ES-I3 (cell line): Measurements from ENCODE around the gene MARK4.
"Not testable (repeated sequence)": the region's sequence is repeated elsewhere in the genome, so short reads cannot be mapped to it uniquely, and the experiment has no call there.

ENCODE experiments used
- H3K36me3 ChIP-seq: 2 replicates; pipeline ENCODE4 v1.6.1; 2013; ENCODE audit warnings: mild to moderate bottlenecking, low read length, control low read depth, moderate library complexity; ENCODE audit not compliant: insufficient read depth
- H3K4me1 ChIP-seq: 2 replicates; pipeline ENCODE4 v1.6.1; 2013; ENCODE audit warnings: mild to moderate bottlenecking, control low read depth, low read length; ENCODE audit not compliant: insufficient read depth
- H3K9ac ChIP-seq: 2 replicates; pipeline ENCODE4 v1.6.1; 2013; ENCODE audit warnings: low read depth, mild to moderate bottlenecking, low read length, moderate library complexity
- H3K9me3 ChIP-seq: 2 replicates; pipeline ENCODE4 v1.6.1; 2013; ENCODE audit warnings: mild to moderate bottlenecking, low read length, moderate library complexity; ENCODE audit not compliant: control insufficient read depth, insufficient read depth

The MARK4 gene

GRCh38 chr19:45223879-45224278, 27.2 kb upstream of the MARK4 start:
- Histone ChIP-seq H3K9ac (no peak overlapping the region), H3K4me1 (peaks cover 3% of the 10 kb centered on the region; the same call in 1 of the 2 replicates), H3K9me3 (no peaks in the 10 kb centered on the region), H3K36me3 (no peaks in the 10 kb centered on the region)

GRCh38 chr19:45224645-45225044, 26.4 kb upstream of the MARK4 start:
- Histone ChIP-seq H3K9ac (no peak overlapping the region), H3K36me3 (no peaks in the 10 kb centered on the region), H3K9me3 (no peaks in the 10 kb centered on the region), H3K4me1 (no peaks in the 10 kb centered on the region)

DNA sequence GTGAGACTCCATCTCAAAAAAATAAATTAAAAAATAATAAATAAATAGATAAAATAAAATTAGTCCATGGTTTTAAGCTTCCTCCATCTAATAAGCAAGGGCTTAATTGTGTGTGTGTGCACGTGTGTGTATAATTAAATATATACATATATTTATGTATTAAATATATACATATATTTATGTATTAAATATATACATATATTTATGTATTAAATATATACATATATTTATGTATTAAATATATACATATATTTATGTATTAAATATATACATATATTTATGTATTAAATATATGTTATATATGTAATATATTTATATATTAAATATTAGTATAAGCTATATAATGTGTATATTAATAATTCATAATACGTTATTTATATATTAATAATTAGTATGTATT, 22.0 kb upstream of the MARK4 start:
- H3K9ac ChIP-seq, H3K9me3 ChIP-seq, H3K4me1 ChIP-seq, H3K36me3 ChIP-seq: not testable (repeated sequence)

GRCh38 chr19:45231891-45232290, 19.2 kb upstream of the MARK4 start:
- Histone ChIP-seq H3K36me3 (no peaks in the 10 kb centered on the region), H3K9ac (no peak overlapping the region), H3K4me1 (peaks cover 6% of the 10 kb centered on the region; the same call in 1 of the 2 replicates), H3K9me3 (no peaks in the 10 kb centered on the region)

- H3K9ac ChIP-seq, result peak overlapping the region; percentile 26; the same call in 1 of the 2 replicates
- H3K4me1 ChIP-seq, result peaks cover 6% of the 10 kb centered on the region; the same call in 1 of the 2 replicates
- H3K36me3 ChIP-seq, result no peaks in the 10 kb centered on the region
- no peaks in the 10 kb centered on the region for H3K9me3 ChIP-seq
Observed at GRCh38 chr19:45234089-45234869, 16.8 kb upstream of the MARK4 start.

- H3K9me3 ChIP-seq, result no peaks in the 10 kb centered on the region
- peaks cover 6% of the 10 kb centered on the region; the same call in 1 of the 2 replicates for H3K4me1 ChIP-seq
- no peaks in the 10 kb centered on the region for H3K36me3 ChIP-seq
- H3K9ac ChIP-seq, result peak overlapping the region; percentile 26; the same call in 1 of the 2 replicates
Observed at GRCh38 chr19:45235485-45235884, 15.6 kb upstream of the MARK4 start.

GRCh38 chr19:45238556-45238955, 12.5 kb upstream of the MARK4 start:
- Histone ChIP-seq H3K9ac (no peak overlapping the region), H3K9me3 (no peaks in the 10 kb centered on the region), H3K36me3 (no peaks in the 10 kb centered on the region), H3K4me1 (peaks cover 10% of the 10 kb centered on the region; the same call in 1 of the 2 replicates)

DNA sequence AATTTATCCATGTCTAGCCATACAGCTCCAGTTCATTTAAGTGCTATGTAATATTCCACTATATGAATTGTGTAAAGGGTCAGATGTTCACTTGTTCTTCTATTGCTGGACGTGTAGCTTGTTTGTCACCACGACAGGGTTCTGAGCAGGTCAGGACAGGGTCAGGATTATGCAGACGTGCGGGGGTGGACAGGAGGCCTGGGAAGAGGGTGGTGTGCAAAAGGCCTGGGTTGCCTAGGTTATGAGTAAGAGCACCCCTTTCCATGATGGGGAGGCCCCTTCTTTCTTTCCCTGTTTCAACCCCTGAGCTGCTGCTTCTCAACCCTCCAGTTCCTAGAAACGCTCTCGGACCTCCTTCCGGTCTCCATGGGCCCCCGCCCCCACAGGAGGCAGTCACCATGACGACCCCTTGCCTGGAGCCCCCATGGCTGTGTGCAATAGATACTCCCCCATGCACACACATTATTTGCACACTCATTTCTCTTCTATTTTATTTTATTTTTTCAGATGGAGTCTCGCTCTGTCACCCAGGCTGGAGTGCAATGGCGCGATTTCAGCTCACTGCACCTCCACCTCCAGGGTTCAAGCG, 7.8 kb upstream of the MARK4 start:
- Histone ChIP-seq H3K9me3 (no peaks in the 10 kb centered on the region), H3K4me1 (peaks cover 17% of the 10 kb centered on the region; the same call in 1 of the 2 replicates), H3K9ac (no peak overlapping the region), H3K36me3 (no peaks in the 10 kb centered on the region)

DNA sequence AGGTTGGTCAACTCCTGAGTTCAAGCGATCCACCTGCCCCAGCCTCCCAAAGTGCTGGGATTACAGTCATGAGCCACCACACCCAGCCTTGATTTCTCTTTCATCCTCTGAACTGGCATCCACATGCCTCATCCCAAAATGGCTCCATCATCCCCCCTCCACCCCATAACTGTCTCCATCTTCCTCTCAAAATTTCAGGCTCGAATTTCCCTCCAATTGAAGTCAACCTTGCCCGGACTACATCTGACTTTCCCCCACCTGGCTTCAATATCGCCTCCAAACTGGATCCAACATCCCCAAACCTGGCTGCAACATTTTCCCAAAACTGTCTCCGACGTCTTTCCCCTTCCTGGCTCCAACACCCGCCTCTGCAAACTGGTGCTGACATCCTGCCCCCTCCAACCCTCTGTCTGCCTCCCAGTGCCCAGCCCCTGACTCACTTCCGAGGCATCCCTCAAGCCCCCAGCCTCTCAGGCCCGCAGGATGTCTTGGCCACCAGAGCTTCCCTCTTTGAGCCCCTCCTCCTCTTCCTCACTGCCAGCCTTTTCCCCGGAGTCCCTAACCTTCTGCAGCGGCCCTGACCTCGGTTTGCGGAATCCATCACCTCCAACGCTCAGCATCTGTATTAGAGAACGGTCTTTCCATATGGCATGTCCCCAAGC, 6.8 kb upstream of the MARK4 start:
- Histone ChIP-seq H3K4me1 (peaks cover 17% of the 10 kb centered on the region; the same call in 1 of the 2 replicates), H3K9ac (peak overlapping the region; percentile 31; the same call in 1 of the 2 replicates), H3K9me3 (no peaks in the 10 kb centered on the region), H3K36me3 (no peaks in the 10 kb centered on the region)

- Histone ChIP-seq H3K9ac (peak within 1 kb of the TSS; percentile 31; the same call in 1 of the 2 replicates), H3K36me3 (no peaks in the 10 kb centered on the region), H3K4me1 (peaks cover 17% of the 10 kb centered on the region; the same call in 1 of the 2 replicates), H3K9me3 (no peaks in the 10 kb centered on the region)
Observed at GRCh38 chr19:45245334-45245787, 5.7 kb upstream of the MARK4 start, which contains the start of gene EXOC3L2. Gene EXOC3L2, minus strand, starts transcription at chr19:45245407. Its CDS starts 6,362 bp downstream, at chr19:45239045.

DNA sequence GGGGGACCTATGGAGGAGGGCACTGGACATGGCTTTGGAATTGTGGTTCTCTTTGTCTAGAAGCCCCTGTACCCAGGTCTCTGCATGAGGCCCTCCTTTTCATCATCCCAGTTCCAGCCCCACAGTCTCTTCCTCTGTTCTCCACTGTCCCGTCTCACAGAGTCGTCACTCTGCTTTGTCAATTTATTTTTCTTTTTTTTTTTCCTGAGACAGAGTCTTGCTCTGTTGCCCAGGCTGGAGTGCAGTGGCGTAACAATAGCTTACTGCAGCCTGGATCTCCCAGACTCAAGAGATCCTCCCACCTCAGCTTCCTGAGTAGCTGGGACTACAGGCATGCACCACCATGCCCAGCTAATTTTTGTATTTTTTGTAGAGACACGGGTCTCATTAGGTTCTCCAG, 5.2 kb upstream of the MARK4 start:
- no peaks in the 10 kb centered on the region for H3K36me3 ChIP-seq
- H3K4me1 ChIP-seq, result peaks cover 17% of the 10 kb centered on the region; the same call in 1 of the 2 replicates

GRCh38 chr19:45247136-45247535, 3.9 kb upstream of the MARK4 start:
- H3K9me3 ChIP-seq, result no peaks in the 10 kb centered on the region
- H3K9ac ChIP-seq, result no peak overlapping the region
- no peaks in the 10 kb centered on the region for H3K36me3 ChIP-seq
- peaks cover 13% of the 10 kb centered on the region; the same call in 1 of the 2 replicates for H3K4me1 ChIP-seq

More for the DNA sequence above, 5.2 kb upstream of the MARK4 start:
- H3K9ac ChIP-seq, result no peak overlapping the region
- H3K9me3 ChIP-seq, result no peaks in the 10 kb centered on the region

DNA sequence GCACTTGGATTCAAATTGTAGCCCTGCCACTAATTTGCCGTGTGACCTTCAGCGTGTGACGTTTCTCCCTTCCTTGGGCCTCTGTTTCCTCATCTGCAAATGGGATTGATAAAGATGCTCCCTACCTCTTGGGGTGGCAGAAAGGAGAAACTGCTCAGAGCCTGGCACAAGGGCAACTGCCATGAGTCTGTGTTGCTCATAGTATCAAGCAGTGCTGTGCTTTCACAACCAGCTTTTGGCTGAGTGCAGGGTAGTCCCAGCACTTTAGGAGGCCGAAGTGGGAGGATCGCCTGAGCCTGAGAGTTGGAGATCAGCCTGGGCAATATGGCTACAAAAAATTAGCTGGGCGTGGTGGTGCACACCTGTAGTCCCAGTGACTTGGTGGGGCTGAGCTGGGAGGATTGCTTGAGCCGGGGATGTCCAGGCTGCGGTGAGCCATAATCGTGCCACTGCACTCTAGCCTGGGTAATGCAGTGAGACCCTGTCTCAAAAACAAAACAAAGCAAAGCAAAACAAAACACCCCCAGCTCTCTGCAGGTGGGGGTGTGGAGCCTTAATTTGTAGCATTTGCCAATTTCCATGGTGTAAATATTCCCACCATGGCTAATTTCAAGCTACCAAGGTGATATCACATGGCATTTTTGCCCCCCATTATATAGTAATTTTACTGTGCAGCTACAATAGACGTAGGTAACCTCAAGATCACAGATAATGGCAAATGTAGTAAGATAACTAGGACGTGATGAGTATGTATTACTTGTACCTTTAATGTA, 1.6 kb upstream of the MARK4 start:
- Histone ChIP-seq H3K9ac (no peak overlapping the region), H3K4me1 (peaks cover 9% of the 10 kb centered on the region; the same call in 1 of the 2 replicates), H3K9me3 (no peaks in the 10 kb centered on the region), H3K36me3 (no peaks in the 10 kb centered on the region)
